ENCODE results near the gene KNCN. TPM values are rescaled to one million over a fixed set of nuclear protein-coding genes. Genes with fewer than 3 reads are reported as not detected.

Gene KNCN
- total RNA-seq, 1 donor, result not detected

DNA sequence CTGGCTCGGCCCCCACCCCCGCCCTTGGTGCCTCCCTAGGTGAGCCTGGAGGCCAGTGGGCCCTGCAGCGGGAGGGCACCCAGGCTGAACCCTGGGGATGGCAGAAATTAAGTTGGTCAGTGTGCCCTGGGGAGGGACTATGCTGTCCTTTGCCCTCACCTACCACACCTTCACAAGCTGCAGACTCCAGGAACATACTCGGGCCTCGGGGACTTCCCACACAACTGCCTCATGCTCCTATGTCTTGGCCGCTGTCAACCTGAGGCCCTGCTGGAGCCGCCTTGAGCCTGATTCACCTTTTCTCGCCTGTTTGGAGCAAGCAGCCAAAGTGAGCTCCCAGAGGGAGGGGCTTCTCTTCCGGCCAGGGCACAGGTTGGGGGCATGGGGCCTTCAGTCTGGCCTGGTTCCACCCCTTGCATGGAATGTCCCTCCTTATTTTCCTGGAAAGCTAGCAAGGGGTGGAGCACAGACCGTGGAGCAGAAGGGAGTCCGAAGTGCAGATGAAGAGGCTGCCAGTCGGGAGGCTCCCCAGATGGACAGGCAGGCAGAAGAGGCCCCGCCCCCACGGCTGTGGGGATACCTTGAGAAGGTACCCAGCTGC, 24.7 kb downstream of the KNCN start:
- H3K4me2 ChIP-seq (ENCODE audit: insufficient read depth, low read length), result no peak overlapping the region
- no peaks in the 10 kb centered on the region for H3K9me3 ChIP-seq (ENCODE audit: low read depth, low read length)
- peaks cover 12% of the 10 kb centered on the region for H3K4me1 ChIP-seq (ENCODE audit: insufficient read depth, low read length)
- peak; percentile 69 for DNase-seq (ENCODE audit: insufficient read length, low spot score, missing footprints)
- no peak overlapping the region for H2AFZ ChIP-seq (ENCODE audit: low read length)
- H3K36me3 ChIP-seq (ENCODE audit: insufficient read depth, low read length), result no peaks in the 10 kb centered on the region
- TF ChIP-seq, protein P1, sequence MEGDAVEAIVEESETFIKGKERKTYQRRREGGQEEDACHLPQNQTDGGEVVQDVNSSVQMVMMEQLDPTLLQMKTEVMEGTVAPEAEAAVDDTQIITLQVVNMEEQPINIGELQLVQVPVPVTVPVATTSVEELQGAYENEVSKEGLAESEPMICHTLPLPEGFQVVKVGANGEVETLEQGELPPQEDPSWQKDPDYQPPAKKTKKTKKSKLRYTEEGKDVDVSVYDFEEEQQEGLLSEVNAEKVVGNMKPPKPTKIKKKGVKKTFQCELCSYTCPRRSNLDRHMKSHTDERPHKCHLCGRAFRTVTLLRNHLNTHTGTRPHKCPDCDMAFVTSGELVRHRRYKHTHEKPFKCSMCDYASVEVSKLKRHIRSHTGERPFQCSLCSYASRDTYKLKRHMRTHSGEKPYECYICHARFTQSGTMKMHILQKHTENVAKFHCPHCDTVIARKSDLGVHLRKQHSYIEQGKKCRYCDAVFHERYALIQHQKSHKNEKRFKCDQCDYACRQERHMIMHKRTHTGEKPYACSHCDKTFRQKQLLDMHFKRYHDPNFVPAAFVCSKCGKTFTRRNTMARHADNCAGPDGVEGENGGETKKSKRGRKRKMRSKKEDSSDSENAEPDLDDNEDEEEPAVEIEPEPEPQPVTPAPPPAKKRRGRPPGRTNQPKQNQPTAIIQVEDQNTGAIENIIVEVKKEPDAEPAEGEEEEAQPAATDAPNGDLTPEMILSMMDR (IDR thresholded peaks at IDR 0.05; ENCODE audit: extremely low read depth, low read depth, low read length), result no peak
- H3K27ac ChIP-seq (ENCODE audit: low read depth, low read length), result no peak overlapping the region
- H4K20me1 ChIP-seq (ENCODE audit: insufficient read depth, low read length), result no peaks in the 10 kb centered on the region
- H3K79me2 ChIP-seq (ENCODE audit: insufficient read depth, low read length), result no peaks in the 10 kb centered on the region
- no peak overlapping the region for H3K4me3 ChIP-seq (ENCODE audit: insufficient read depth, low read length)
- peaks cover 18% of the 10 kb centered on the region for H3K27me3 ChIP-seq (ENCODE audit: insufficient read depth, low read length)

DNA sequence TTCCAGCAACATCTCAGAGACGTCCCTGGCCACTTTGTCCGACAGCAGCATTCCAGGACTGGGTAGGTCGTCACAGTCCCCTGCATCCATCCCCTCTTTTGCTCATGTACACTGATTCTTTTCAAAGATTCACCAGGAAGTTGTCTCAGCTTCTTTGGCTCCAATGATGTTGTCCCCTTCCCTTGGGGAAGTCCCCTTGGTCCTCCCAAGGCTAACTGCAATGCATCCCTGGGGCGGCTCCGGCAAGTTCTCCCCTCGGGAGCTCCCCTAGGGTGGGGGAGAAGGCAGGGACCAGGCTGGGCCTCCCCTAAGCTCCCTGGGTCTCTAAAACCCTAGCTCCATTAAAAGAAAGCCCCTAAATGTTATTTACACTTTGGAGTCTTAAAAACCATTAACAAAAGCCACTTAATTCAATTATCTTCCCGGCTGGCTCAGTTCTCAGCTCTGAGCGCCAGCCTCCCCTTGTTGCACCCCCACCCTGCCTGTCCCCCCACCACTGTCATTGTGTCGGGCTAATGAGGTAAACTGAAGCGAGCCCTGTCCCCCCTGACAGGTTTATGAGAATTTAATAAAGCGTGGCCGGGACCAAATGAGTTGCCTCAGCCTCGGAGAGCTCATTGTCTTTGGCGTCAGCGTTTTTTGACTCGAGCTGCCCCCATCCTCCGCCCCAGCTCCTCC, 25.3 kb downstream of the KNCN start:
- TF ChIP-seq, protein P1 (IDR thresholded peaks at IDR 0.05; ENCODE audit: extremely low read depth, low read depth, low read length), result no peak

DNA sequence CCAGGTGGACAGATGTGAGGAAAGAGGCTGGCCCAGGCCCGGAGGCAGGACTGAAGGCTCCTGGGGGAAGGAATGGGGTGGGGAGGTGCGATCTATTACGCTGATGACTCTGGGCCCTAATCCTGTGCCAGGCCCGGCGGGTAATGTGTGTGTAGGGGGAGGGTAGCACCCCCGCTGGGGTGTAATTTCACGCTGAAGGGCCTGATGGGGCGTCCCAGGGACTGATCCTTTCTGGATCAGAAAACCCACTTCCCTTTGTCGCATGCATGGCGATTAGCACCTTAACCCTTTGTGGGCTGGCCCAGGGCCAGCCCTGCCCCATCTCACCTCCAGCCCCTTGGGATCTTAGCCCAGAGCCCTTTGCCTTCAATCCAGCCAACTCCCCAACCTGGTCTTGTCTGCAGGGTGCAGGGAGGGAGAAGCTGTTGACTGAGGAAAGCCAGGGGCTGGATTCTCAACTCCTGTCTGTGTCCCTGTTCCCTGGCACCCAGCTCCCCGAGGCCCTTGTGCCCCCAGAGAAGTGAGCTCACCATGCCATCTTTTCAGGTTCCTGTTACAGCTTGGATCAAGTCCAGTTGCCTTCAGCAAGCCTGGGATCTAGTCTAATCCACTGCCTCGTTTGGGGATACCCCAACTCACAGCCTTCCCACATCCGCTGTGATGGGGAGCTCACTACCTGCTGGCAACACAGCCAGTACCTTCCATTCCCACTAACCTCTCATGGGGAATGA, 26.0 kb downstream of the KNCN start:
- Histone ChIP-seq H3K36me3 (ENCODE audit: insufficient read depth, low read length) (no peaks in the 10 kb centered on the region), H3K4me2 (ENCODE audit: insufficient read depth, low read length) (no peak overlapping the region), H3K4me3 (ENCODE audit: insufficient read depth, low read length) (no peak overlapping the region), H3K27me3 (ENCODE audit: insufficient read depth, low read length) (peaks cover 18% of the 10 kb centered on the region), H3K4me1 (ENCODE audit: insufficient read depth, low read length) (peaks cover 21% of the 10 kb centered on the region), H3K27ac (ENCODE audit: low read depth, low read length) (no peak overlapping the region), H2AFZ (ENCODE audit: low read length) (no peak overlapping the region), H4K20me1 (ENCODE audit: insufficient read depth, low read length) (no peaks in the 10 kb centered on the region), H3K79me2 (ENCODE audit: insufficient read depth, low read length) (no peaks in the 10 kb centered on the region), H3K9me3 (ENCODE audit: low read depth, low read length) (no peaks in the 10 kb centered on the region)
- TF ChIP-seq, protein P1 (IDR thresholded peaks at IDR 0.05; ENCODE audit: extremely low read depth, low read depth, low read length), result no peak
- DNase-seq (ENCODE audit: insufficient read length, low spot score, missing footprints), result peak; percentile 38

More for the DNA sequence above, 25.3 kb downstream of the KNCN start:
- Histone ChIP-seq H3K36me3 (ENCODE audit: insufficient read depth, low read length) (no peaks in the 10 kb centered on the region), H3K27me3 (ENCODE audit: insufficient read depth, low read length) (peaks cover 18% of the 10 kb centered on the region), H3K4me2 (ENCODE audit: insufficient read depth, low read length) (no peak overlapping the region), H3K79me2 (ENCODE audit: insufficient read depth, low read length) (no peaks in the 10 kb centered on the region), H3K27ac (ENCODE audit: low read depth, low read length) (no peak overlapping the region), H3K4me3 (ENCODE audit: insufficient read depth, low read length) (no peak overlapping the region), H3K9me3 (ENCODE audit: low read depth, low read length) (no peaks in the 10 kb centered on the region), H4K20me1 (ENCODE audit: insufficient read depth, low read length) (no peaks in the 10 kb centered on the region), H3K4me1 (ENCODE audit: insufficient read depth, low read length) (peaks cover 15% of the 10 kb centered on the region), H2AFZ (ENCODE audit: low read length) (no peak overlapping the region)
- peak; percentile 50 for DNase-seq (ENCODE audit: insufficient read length, low spot score, missing footprints)

DNA sequence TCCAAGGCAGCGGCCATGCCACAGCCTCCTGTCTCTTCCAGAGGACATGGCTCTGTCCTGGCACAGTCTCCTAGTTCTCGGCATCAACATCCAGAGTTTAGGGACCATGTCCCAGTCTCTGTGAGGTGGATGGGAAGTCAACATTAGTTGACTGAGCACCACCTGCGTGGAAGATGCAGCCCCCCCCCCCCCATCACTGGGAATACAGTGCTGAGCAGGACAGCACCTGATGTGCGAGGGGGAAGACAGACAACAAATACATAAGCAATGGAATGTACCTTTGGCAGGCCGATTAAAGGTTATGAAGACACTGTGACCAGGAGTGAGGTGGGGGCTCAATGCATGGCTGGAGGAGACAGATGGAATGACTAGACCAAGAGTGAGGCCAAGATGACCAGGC, 26.6 kb downstream of the KNCN start:
- no peak overlapping the region for H2AFZ ChIP-seq (ENCODE audit: low read length)
- no peaks in the 10 kb centered on the region for H3K79me2 ChIP-seq (ENCODE audit: insufficient read depth, low read length)
- H3K4me1 ChIP-seq (ENCODE audit: insufficient read depth, low read length), result peaks cover 27% of the 10 kb centered on the region
- H3K27ac ChIP-seq (ENCODE audit: low read depth, low read length), result no peak overlapping the region
- no peak overlapping the region for H3K4me3 ChIP-seq (ENCODE audit: insufficient read depth, low read length)
- TF ChIP-seq, protein P1 (IDR thresholded peaks at IDR 0.05; ENCODE audit: extremely low read depth, low read depth, low read length), result no peak
- no peak for DNase-seq (ENCODE audit: insufficient read length, low spot score, missing footprints)
- H3K27me3 ChIP-seq (ENCODE audit: insufficient read depth, low read length), result peaks cover 18% of the 10 kb centered on the region
- H3K4me2 ChIP-seq (ENCODE audit: insufficient read depth, low read length), result no peak overlapping the region
- H3K36me3 ChIP-seq (ENCODE audit: insufficient read depth, low read length), result no peaks in the 10 kb centered on the region
- H3K9me3 ChIP-seq (ENCODE audit: low read depth, low read length), result no peaks in the 10 kb centered on the region
- H4K20me1 ChIP-seq (ENCODE audit: insufficient read depth, low read length), result no peaks in the 10 kb centered on the region
